ENCODE results near the gene TOR1A.

TOR1A gene

DNA sequence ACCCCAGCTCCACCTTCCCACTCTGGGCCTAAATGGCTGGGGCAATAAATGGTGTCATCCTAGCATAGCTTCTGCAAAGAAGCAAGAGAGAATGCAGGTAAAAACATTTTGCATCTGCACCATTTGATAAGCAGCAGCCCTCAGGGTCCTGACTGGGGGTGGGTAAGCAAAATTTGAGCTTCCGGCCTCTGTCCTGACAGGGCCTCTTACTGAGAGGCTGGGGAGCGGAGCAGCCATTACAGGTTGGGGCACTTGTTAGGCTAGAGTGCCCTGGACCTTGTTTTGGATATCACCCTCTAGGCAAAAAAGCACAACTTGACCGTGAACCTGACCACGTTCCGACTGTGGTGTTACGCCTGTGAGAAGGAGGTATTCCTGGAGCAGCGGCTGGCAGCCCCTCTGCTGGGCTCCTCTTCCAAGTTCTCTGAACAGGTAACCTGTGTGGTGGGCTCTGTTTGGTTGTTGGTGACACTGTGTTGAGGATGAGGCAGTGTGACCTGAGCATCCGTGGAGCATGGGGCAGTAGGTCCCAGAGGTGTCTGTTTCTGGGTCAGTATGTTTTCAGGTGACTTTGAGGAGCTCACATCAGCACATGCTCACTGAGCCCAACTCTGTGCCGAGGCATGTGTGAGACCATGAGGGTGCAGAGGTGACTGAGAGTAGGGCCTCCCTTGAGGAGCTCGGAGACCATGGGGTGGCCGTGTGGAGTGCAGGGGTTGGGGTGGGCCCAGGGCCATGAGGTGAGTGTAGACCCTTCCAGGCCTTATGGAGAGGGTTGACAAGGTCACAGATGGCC is 34.4 kb upstream of the TOR1A start:
- Mint-ChIP-seq H3K27me3 (no peaks in the 10 kb centered on the region), H3K4me3 (no peak overlapping the region), H3K9me3 (no peaks in the 10 kb centered on the region), H3K4me1 (peaks cover 87% of the 10 kb centered on the region), H3K27ac (peak overlapping the region in 1 of 2 donors; percentile 34)
- DNase-seq: no peak
- no peak for ATAC-seq

DNA sequence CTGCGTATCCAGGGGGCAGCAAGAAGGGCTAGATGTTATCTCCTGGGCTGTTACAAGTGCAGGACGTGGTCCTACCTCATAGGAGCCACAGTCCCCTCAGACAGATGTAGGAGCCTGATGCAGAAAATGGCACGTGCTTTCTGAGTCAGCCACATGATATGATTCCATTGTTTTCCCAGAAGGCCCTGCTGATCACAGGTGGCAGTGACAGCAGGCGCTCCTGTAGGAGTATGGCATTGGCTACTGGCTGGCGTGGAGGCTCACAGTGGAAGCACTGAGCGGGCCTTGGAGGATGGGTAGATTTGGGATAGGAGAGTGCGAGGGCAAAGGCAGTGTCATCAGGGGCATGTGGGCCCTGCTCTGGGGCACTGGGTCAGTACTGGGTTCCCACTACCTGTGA is 33.3 kb upstream of the TOR1A start:
- Mint-ChIP-seq H3K9me3 (no peaks in the 10 kb centered on the region), H3K27me3 (no peaks in the 10 kb centered on the region), H3K27ac (peak overlapping the region; percentile 19 to 52), H3K4me3 (no peak overlapping the region), H3K4me1 (peaks cover 84% of the 10 kb centered on the region)
- no peak for ATAC-seq
- DNase-seq: no peak

DNA sequence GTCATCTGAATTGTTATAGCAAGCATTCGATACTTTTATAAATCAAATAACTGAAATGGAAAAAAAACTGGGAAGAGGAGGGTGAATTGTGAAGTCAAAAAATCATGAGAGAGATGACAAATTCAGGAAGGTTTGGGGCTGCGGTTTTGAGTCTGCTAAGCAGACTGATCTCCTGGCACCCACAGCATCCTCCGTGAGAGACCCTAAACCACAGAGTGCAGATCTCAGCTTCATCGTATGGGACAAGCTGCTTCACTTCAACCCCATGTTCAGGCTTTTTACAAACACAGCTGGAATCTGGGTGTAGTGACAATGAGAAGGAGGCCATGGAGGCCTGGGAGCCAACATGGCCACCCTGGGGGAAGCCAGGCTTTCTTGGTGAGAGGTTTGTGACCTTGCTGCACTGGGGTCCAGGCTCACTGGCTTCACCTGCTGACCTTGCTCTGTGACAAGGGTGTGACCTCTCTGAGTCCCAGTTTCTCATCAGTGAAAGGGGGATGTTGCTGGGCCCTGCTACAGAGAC is 30.7 kb upstream of the TOR1A start:
- H3K27ac Mint-ChIP-seq: peak overlapping the region; percentile 67 to 87
- H3K27me3 Mint-ChIP-seq: no peaks in the 10 kb centered on the region
- DNase-seq (no peak), ATAC-seq (peak; percentile 61)
- no peaks in the 10 kb centered on the region for H3K9me3 Mint-ChIP-seq
- peak overlapping the region; percentile 52 to 57 for H3K4me3 Mint-ChIP-seq
- peaks cover 60% of the 10 kb centered on the region for H3K4me1 Mint-ChIP-seq

DNA sequence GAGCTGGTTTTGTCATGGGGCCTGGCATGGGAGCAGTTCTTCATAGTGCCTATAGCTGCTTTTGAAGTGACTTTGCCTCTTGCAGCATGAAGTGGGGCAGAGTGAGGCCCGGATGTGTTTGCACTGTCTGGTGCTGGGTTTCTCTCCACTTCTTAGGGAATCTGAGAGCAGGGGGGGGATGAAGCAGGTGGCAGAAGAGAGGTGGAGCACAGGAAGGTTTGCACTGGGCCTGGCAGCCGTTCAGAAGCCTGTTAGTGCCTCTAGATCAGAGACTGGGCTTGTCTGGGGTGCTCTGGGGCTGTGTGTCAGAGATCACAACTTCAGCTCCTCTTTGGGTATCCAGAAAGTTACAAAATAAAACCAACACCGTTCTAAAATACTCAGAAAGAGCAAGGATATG is 29.7 kb upstream of the TOR1A start:
- peak overlapping the region; percentile 1 to 24 for H3K4me3 Mint-ChIP-seq
- H3K27me3 Mint-ChIP-seq: no peaks in the 10 kb centered on the region
- DNase-seq: no peak
- H3K27ac Mint-ChIP-seq: peak overlapping the region in 1 of 2 donors; percentile 90
- H3K9me3 Mint-ChIP-seq: no peaks in the 10 kb centered on the region
- H3K4me1 Mint-ChIP-seq: peaks cover 54% of the 10 kb centered on the region
- ATAC-seq: no peak

DNA sequence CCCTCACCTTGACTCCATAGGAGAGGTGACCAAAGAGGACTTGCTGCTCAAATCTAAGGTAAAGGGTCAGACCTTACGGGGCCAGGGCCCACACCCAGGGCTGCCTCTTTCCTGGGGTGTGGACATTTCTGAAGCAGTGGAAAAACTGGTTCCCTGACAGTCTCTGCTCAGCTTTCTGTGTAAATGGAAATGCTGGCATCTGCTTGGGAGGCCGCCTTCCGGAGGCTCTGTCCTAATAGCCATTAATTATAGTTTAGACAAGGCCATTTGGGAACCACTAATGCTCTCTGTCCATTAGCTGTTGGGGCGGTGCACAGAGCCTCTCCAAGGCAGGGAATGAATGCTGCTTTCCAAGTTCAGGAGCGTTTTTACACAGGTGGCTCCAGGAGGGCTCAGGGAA is 28.6 kb upstream of the TOR1A start:
- H3K27ac Mint-ChIP-seq: no peak overlapping the region
- H3K27me3 Mint-ChIP-seq: no peaks in the 10 kb centered on the region
- DNase-seq (no peak), ATAC-seq (no peak)
- H3K4me3 Mint-ChIP-seq: no peak overlapping the region
- H3K9me3 Mint-ChIP-seq: no peaks in the 10 kb centered on the region
- peaks cover 50% of the 10 kb centered on the region for H3K4me1 Mint-ChIP-seq

DNA sequence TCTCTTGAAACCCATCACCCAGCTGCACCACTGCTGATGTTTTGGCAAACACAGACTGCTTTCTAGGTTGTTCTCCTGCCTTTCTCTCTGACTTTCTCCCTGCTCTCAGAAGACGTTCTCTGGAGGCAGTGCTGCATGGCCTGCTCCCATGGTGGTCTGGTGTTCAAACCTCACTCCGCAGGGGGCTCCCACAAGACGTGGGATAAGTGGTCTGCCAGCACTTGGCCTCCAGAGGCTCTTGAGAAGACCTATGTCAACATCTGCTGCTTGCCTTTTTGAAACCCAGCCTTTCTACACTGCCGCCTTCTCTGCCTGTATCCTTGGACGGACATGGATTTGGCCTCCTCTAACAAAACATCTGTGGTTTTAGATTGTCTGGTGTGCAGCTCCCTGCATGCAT is 27.9 kb upstream of the TOR1A start:
- DNase-seq (no peak), ATAC-seq (no peak)
- H3K9me3 Mint-ChIP-seq: no peaks in the 10 kb centered on the region
- H3K4me1 Mint-ChIP-seq: peaks cover 43% of the 10 kb centered on the region
- H3K27ac Mint-ChIP-seq: no peak overlapping the region
- H3K4me3 Mint-ChIP-seq: no peak overlapping the region
- H3K27me3 Mint-ChIP-seq: no peaks in the 10 kb centered on the region

DNA sequence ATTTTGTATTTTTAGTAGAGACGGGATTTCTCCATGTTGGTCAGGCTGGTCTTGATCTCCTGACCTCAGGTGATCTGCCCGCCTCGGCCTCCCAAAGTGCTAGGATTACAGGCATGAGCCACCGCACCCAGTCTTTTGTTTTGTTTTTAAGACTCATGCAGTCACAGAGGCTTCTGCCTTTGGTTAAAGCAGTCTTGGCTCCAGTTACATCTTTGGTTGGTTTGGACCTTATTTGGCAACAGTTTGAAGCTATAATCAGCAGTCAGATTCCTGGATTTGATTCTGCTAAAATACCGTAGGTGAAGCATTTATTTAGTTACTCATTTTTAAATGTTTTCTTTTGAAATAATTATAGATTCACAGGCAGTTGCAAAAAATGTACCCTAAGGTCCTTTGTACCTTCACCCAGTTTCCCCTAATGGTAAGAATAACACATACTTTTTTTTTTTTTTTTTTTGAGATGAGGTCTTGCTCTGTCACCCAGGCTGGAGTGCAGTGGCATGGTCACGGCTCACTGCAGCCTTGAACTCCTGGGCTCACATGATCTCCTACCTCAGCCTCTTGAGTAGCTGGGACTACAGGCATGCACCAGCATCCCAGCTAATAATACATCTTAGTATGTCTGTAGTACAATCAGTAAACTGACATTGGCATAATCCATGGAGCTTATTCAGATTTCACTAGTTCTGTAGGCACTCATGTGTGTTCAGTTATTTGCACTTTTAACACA is 27.1 kb upstream of the TOR1A start:
- DNase-seq: no peak
- Mint-ChIP-seq H3K4me1 (peaks cover 34% of the 10 kb centered on the region), H3K9me3 (no peaks in the 10 kb centered on the region), H3K27me3 (no peaks in the 10 kb centered on the region), H3K4me3 (no peak overlapping the region), H3K27ac (no peak overlapping the region)
- no peak for ATAC-seq

DNA sequence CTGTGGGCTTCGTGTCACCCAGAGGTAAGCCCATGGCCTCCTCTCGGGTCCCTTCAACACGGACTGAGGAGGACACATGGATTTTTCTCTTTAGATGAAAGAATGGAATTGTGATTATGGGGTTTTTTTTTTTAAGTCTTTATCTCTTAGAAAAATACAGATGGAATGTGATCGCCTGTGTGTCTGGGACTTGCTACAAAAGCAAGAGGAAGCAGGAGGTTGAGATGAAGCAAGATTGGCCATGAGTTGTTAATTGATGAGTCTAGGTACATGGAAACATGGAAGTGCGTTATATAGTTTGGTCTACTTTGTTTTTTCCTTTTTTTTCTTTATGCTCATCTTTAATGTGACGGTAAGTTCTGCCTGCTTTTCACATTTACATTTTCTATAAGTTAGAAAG is 26.0 kb upstream of the TOR1A start:
- DNase-seq: no peak
- Mint-ChIP-seq H3K27ac (no peak overlapping the region), H3K4me3 (no peak overlapping the region), H3K27me3 (no peaks in the 10 kb centered on the region), H3K9me3 (no peaks in the 10 kb centered on the region), H3K4me1 (peaks cover 32% of the 10 kb centered on the region)
- ATAC-seq: no peak

DNA sequence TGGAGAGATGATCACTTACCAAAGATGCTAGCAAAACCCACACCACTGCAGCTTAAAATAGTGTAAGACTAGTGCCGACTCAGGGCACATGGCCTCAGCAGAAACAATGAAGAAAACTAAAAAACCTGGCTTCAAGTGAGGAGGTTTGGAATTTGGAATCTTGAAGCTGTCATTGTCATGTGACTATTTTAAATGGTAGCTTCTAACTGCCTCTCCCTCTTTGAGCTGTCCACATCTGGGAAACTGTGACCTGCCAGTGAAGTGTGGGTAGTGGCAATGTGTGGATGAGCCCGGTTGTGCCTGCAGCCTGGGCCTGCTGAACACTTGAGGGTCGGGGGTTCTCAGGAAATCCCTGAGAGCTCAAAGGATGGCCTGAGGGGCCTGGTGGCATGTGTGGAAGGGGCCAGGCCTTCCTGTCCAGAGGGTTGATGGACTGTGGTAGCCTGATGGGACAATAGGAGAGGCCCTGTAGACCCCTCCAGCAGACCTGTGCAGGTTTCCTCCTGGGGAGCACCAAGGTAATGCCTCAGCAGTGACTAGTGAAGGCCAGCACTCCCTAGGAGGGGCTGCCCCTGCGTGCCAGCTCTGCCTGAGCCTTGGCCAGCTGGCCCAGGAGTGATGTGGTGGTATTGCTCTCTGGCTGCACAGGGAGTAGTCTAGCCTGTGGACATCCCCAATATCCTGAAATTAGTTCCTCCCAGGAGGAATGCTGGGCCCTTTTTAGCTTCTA is 24.9 kb upstream of the TOR1A start:
- no peak for DNase-seq
- H3K27me3 Mint-ChIP-seq: no peaks in the 10 kb centered on the region
- H3K4me1 Mint-ChIP-seq: peaks cover 26% of the 10 kb centered on the region
- no peak overlapping the region for H3K4me3 Mint-ChIP-seq
- peak overlapping the region in 1 of 2 donors; percentile 63 for H3K27ac Mint-ChIP-seq
- no peaks in the 10 kb centered on the region for H3K9me3 Mint-ChIP-seq
- ATAC-seq: no peak

DNA sequence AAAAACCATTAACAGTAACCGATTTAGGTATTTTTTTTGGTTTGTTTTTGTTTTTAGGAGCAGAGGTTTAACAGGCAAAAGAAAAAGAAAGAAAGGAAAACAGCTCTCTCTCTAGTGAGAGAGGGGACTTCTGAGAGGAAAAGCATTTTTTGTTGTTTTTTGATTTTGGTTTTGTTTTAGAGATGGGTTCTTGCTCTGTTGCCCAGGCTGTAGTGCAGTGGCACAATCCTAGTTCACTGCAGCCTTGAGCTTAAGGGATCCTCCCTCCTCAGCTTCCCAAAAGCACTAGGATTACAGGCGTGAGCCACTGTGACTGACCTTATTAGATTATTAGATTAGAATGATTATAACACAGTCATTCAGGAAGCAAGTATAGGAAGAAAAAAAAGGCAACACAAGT is 21.4 kb upstream of the TOR1A start:
- no peaks in the 10 kb centered on the region for H3K27me3 Mint-ChIP-seq
- ATAC-seq (no peak), DNase-seq (no peak)
- H3K4me1 Mint-ChIP-seq: peaks cover 31% of the 10 kb centered on the region
- peak overlapping the region; percentile 83 to 88 for H3K27ac Mint-ChIP-seq
- H3K9me3 Mint-ChIP-seq: no peaks in the 10 kb centered on the region
- peak overlapping the region in 1 of 2 donors; percentile 21 for H3K4me3 Mint-ChIP-seq

DNA sequence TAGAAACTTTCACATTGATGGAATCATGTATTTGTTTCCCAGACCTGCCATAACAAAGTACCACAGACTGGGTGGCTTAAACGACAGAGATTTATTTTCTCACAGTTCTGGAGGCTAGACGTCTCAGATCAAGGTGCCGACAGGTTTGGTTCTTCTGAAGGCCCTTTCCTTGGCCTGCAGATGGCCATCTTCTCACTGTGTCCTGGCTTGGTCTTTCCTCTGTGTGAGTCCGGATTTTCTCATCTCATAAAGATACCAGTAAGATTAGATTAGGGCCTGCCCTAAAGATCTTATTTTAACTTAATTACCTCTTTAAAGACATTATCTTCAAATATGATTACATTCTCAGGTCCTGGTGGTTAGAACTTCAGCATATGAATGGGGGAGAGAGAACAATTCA is 17.1 kb upstream of the TOR1A start:
- DNase-seq (no peak), ATAC-seq (no peak)
- no peaks in the 10 kb centered on the region for H3K27me3 Mint-ChIP-seq
- H3K9me3 Mint-ChIP-seq: no peaks in the 10 kb centered on the region
- H3K27ac Mint-ChIP-seq: peak overlapping the region; percentile 12 to 44
- H3K4me3 Mint-ChIP-seq: peak overlapping the region in 1 of 2 donors; percentile 35
- H3K4me1 Mint-ChIP-seq: peaks cover 73% of the 10 kb centered on the region

DNA sequence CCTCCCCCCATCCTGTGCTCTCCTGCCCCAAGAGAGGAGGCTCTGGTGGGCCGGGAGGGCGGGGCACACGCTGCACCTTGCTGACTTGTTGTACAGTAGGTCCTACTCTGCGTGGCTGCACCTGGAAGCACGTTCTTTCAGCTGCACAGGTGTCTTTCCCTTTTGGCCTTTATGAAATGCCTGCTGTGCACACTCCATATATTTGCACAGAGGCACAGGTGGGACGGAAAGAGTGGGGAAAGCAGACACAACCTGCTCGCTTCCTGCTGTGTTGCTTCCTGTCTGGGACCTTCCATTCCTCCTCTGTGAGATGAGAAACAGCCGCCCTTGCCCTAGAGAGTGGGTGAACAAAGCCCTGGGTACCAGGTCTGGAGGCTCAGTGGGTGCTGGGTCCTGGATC is 16.1 kb upstream of the TOR1A start:
- DNase-seq (no peak), ATAC-seq (no peak)
- H3K27ac Mint-ChIP-seq: peak overlapping the region in 1 of 2 donors; percentile 86
- peak overlapping the region; percentile 50 to 82 for H3K4me3 Mint-ChIP-seq
- no peaks in the 10 kb centered on the region for H3K9me3 Mint-ChIP-seq
- peaks cover 66% of the 10 kb centered on the region for H3K4me1 Mint-ChIP-seq
- no peaks in the 10 kb centered on the region for H3K27me3 Mint-ChIP-seq

DNA sequence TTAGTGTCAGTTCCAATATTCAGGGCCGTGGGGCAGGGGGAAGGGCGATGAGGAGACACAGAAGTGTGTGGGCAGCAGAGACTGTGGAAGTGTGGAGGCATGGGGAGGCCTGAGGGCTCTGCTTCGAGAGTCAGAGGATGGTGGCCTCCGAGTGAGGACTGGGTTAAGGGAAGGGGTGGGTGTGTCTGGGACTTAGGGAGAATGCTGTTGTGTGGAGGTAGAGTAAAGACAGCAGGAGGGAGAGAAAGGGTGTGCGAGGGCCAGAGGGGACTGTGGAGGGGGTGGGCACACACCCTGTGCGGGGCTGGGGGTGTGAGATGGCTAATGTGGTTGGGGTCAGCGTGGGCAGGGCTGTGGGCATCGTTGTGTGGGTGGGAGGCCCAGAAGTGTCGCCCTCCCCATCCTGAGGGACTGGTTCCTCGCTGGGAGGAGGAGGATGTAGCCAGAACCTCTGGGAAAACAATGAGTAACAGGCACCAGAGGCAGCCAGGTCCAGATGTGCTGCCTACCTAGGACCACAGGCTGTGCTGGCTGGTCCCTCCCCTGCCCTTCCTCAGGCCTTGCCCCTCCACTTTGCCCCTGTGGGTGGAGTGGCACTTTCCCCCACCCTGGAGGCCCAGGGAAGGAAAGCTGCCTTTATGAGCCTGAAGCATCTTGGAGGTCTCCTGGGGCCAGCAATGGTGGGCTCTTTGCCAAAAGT is 15.5 kb upstream of the TOR1A start:
- ATAC-seq (no peak), DNase-seq (no peak)
- no peaks in the 10 kb centered on the region for H3K9me3 Mint-ChIP-seq
- peak overlapping the region; percentile 74 to 82 for H3K4me3 Mint-ChIP-seq
- peak overlapping the region; percentile 75 to 91 for H3K27ac Mint-ChIP-seq
- H3K27me3 Mint-ChIP-seq: no peaks in the 10 kb centered on the region
- H3K4me1 Mint-ChIP-seq: peaks cover 61% of the 10 kb centered on the region

DNA sequence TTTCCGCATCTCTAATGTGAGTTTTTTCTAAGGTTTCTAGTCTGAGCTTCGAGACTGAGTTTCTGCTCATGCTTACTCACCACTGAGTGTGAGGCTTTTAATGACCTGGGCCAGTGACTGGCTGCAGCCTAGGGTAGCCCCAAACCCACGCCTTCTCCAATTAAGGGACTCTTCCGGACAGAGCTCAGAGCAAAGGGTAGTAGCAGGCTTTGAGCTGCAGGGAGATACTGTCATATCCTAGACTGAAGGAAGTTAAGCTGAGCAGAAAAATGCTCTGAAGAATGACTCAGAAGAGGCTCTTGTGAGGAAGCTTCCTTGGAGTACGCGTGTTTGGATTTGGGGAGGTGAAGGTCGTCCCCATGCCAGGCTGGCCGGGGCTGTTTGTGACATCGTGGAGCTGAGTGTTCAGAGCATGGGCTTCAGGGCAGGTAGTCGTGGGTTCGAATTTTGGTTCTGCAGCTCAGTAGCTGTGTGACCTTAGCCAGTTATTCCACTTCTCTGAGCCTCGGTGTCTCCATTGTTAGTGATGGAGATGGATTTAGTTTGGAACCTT is 14.8 kb upstream of the TOR1A start:
- DNase-seq: peak in 1 of 2 donors; percentile 65
- H3K4me3 Mint-ChIP-seq: peak overlapping the region; percentile 74 to 82
- H3K9me3 Mint-ChIP-seq: no peaks in the 10 kb centered on the region
- no peaks in the 10 kb centered on the region for H3K27me3 Mint-ChIP-seq
- H3K4me1 Mint-ChIP-seq: peaks cover 68% of the 10 kb centered on the region
- ATAC-seq: peak; percentile 72
- peak overlapping the region; percentile 75 to 91 for H3K27ac Mint-ChIP-seq

All from stimulated activated naive CD8-positive, alpha-beta T cell treated with anti-CD3 and anti-CD28 coated beads, Interleukin-15, amount 100 ng/mL, for 72 hours (primary cell).